ENCODE data around the gene SLC9A7.

GRCh38 chrX:46693149-46693548 is 65.8 kb downstream of the SLC9A7 start:
- TF ChIP-seq CTCF (IDR thresholded peaks at IDR 0.05; ENCODE audit: low read length) (no peak), EZH2 (optimal IDR thresholded peaks at IDR 0.05; ENCODE audit: low read depth, low read length) (no peak)

Measured in MM.1S (cell line).